ENCODE measurements around the gene TUBG1.
A peak's percentile ranks its signal among the peaks of the same experiment; 100 is the strongest.

Gene TUBG1

GRCh38 chr17:42609182-42609813, at the start of gene TUBG1, which contains the start of gene RETREG3:
TUBG1 (plus strand) TSS chr17:42609683; CDS start chr17:42609738, 55 bp downstream.
RETREG3 (minus strand) TSS chr17:42609374; CDS start chr17:42609324, 50 bp downstream.
- peak; percentile 99 for DNase-seq

GRCh38 chr17:42560246-42560645, 49.2 kb upstream of the TUBG1 start:
- DNase-seq, result no peak

- peak; percentile 97 for DNase-seq
Observed at GRCh38 chr17:42561897-42562387, 47.5 kb upstream of the TUBG1 start, which contains the start of gene COASY. COASY (plus strand) TSS chr17:42562148; CDS start chr17:42562623, 475 bp downstream.

GRCh38 chr17:42562388-42563142, 46.9 kb upstream of the TUBG1 start:
- DNase-seq, result no peak

GRCh38 chr17:42563143-42563509, 46.4 kb upstream of the TUBG1 start:
- DNase-seq, result no peak

GRCh38 chr17:42563543-42563942, 45.9 kb upstream of the TUBG1 start:
- no peak for DNase-seq

- no peak for DNase-seq
Observed at GRCh38 chr17:42563950-42564349, 45.5 kb upstream of the TUBG1 start.

GRCh38 chr17:42564815-42565522, 44.5 kb upstream of the TUBG1 start:
- no peak for DNase-seq

GRCh38 chr17:42565523-42566214, 43.8 kb upstream of the TUBG1 start:
- no peak for DNase-seq

GRCh38 chr17:42566215-42566882, 43.1 kb upstream of the TUBG1 start:
- no peak for DNase-seq

- peak; percentile 74 for DNase-seq
Observed at GRCh38 chr17:42566883-42567573, 42.5 kb upstream of the TUBG1 start, which contains the start of gene MLX. MLX (plus strand) TSS chr17:42567100; CDS start chr17:42567125, 25 bp downstream.

- no peak for DNase-seq
Observed at GRCh38 chr17:42568341-42569111, 41.0 kb upstream of the TUBG1 start.

GRCh38 chr17:42571435-42572225, 37.9 kb upstream of the TUBG1 start:
- DNase-seq, result no peak

- DNase-seq, result no peak
Observed at GRCh38 chr17:42573095-42573494, 36.4 kb upstream of the TUBG1 start.

- DNase-seq, result no peak
Observed at GRCh38 chr17:42574463-42574862, 35.0 kb upstream of the TUBG1 start.

GRCh38 chr17:42577140-42577531, 32.3 kb upstream of the TUBG1 start:
- no peak for DNase-seq

- DNase-seq, result peak; percentile 97
Observed at GRCh38 chr17:42577532-42578281, 31.8 kb upstream of the TUBG1 start, which contains the start of gene PSMC3IP. PSMC3IP (minus strand) TSS chr17:42577729; CDS start chr17:42577686, 43 bp downstream.

GRCh38 chr17:42578282-42578869, 31.1 kb upstream of the TUBG1 start:
- DNase-seq, result peak; percentile 51

Measured in amniotic stem cell (primary cell).